Measurements from ENCODE around the gene PAQR4.
"Not testable (repeated sequence)": the region's sequence is repeated elsewhere in the genome, so short reads cannot be mapped to it uniquely, and the experiment has no call there.

Gene PAQR4

DNA sequence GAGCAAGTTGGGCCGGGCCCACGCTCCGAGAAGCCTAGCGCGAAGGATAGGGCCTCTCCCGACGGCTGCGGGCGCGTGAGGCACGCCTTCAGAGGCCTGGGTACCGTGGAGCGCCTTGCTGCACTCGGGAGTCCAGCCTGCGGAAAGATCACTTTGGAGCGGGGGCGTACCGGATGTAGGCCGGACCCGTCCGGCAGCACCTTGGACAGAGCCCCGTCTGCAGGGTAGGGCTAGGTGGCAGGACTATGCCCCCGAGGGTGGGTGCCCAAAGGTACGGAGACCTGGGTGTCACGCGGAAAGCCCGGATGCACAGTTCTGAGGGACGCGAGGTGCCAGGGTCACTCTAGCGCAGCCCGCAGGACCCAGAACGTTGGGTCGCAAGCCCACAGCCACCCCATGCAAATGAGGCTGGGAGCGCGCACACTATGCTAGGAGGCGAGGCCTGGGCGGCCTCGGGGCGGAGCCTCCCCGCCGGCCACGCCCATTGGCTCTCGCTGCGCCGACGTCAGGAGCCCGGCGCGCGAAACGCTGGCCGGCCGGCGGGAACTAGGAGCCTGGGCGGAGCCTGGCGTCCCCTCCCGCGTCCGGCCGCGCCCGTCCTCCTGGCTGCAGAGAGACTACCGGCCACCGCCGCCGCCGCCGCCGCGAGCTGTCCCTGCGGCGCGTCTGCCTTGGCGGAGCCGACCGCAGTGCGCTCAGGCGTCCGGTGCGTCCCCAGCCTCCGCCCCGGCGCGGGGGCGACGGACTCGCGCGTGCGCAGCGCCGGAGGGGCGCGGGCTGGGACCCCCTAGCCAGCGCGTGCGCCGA lies at the start of gene PAQR4:
PAQR4 (plus strand) TSS at position 611 of the 807 bp plus-strand sequence. CDS start 327 bp downstream, outside the sequence.
- DNase-seq, result peak; percentile 81

DNA sequence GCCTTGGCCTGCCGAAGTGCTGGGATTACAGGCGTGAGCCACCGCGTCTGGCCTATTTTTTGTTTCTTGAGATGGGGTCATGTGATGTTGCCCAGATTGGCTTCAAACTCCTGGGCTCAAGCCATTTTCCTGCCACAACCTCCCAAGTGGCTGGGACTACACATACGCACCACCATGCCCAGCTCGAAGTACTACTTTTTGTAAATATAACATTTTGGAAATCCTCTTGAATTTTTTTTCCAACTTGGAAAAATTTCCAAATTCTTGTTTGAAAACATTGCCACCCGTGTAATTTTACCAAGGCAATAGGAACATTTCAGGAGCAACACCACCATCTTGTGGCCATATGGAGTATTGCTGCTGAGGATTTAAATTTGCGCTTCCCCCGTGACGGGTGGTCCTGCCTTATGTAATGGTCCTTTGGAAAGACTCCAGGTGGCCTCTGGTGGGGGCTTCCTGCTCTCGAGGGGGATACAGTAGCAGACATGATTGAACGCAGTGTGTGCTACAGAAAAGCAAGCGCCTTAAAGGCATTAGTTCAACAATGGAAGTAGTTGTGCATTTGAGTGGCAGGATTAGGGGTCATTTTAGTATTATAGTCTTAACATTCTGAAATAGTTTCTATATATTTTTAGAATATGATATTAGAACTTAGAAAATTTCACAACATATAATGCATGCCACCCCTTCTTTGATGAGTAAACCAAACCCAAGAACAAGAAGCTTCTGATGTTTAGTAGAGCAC lies 49.5 kb upstream of the PAQR4 start:
- DNase-seq, result peak; percentile 66

- DNase-seq, result no peak
These were observed 45.7 kb upstream of the PAQR4 start for GRCh38 chr16:2923481-2923880.

DNA sequence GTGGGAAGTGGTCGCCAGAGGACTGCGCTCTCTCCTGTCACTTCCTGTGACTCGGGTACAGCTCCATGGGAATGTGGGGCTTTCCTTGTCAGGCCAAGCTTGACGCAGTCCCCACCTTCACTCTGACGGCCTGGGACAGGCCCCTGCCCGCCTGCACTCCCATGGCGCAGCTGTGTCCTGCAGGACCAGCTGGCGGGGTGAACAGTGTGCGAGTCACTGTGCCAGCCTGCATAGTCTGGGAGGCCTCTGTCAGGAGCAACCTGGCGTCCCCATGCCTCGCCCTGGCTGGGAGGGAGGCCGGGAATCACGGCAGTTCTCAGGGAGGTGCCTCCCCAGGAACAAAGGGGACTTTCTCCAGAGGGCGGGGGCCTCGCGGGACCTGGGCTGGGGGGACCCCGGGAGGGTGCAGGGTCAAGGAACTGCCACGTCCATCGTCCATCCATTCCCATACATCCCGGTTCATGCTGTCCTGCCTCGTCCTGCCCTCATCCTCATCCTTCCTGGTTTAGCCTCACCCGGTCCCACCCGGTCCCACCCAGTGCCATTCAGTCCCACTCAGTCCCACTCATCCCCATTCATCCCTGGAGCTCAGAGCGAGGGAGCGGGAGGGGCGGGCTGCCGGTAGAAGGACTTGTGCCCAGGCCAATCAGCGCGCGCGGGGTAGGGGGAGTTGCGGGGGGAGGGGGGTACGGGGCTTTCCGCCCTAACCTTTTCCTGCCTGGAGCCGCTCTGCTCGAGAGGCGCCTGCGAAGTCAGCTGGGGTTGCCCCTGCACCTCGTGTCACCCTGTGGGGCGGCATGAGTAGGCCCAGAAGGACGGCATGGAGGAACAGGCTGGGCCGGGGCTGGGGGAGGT lies 44.0 kb upstream of the PAQR4 start:
- no peak for DNase-seq

DNA sequence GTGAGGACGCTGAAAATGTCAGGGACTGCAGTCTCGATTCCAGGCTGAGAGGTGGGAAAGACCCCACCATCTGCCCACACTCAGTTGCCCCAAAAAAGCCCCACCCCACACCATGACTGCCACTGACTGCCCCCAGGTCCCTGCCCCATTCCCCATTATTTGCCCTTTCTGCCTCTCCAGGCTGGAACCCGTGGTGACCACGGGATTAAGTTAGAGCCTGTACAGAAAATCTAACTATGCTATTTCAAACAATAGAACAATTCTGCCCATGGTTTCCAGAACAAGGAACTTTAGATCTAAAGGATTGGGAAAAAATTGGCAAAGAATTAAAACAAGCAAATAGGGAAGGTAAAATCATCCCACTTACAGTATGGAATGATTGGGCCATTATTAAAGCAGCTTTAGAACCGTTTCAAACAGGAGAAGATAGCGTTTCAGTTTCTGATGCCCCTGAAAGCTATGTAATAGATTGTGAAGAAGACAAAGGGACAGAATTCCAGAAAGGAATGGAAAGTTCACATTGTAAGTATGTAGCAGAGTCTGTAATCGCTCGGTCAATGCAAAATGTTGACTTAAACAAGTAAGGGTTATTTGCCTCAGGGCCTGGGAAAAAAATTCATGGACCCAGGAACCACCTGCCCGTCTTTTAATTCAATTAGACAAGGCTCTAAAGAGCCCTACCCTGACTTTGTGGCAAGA lies 43.0 kb upstream of the PAQR4 start:
- no peak for DNase-seq

- no peak for DNase-seq
These were observed 42.5 kb upstream of the PAQR4 start for GRCh38 chr16:2926650-2926999.

- DNase-seq, result peak; percentile 88
These were observed 42.0 kb upstream of the PAQR4 start for GRCh38 chr16:2927010-2927646.

GRCh38 chr16:2928151-2928550 lies 41.0 kb upstream of the PAQR4 start:
- not testable (repeated sequence) for DNase-seq

- DNase-seq, result no peak
These were observed 40.4 kb upstream of the PAQR4 start for GRCh38 chr16:2928796-2929195.

DNA sequence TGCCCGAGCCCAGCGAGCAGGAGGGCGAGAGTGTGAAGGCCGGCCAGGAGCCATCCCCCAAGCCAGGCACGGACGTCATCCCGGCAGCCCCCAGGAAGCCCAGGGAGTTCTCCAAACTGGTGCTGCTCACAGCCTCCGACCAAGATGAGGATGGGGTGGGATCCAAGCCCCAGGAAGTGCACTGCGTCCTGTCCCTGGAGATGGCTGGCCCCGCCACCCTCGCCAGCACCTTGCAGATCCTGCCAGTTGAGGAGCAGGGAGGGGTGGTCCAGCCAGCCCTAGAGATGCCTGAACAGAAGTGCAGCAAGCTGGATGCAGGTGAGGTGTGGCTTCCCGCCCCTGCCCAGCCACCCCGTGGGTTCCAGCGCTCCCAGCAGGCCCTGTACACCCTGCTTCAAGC lies 39.5 kb upstream of the PAQR4 start:
- DNase-seq, result no peak

DNA sequence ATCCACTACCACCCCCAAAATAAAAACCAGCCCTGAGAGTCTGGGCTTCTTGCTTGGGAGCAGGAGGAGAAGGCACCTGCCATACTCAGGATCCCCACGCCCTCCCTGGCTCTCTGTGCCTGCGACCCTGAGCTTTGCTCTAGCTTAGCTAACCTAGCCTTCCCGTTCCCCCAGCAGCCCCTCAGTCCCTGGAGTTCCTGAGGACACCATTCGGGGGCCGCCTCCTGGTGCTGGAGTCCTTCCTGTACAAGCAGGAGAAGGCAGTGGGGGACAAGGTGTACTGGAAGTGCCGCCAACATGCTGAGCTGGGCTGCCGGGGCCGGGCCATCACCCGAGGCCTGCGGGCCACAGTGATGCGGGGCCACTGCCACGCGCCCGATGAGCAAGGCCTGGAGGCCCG lies 38.9 kb upstream of the PAQR4 start:
- no peak for DNase-seq

DNA sequence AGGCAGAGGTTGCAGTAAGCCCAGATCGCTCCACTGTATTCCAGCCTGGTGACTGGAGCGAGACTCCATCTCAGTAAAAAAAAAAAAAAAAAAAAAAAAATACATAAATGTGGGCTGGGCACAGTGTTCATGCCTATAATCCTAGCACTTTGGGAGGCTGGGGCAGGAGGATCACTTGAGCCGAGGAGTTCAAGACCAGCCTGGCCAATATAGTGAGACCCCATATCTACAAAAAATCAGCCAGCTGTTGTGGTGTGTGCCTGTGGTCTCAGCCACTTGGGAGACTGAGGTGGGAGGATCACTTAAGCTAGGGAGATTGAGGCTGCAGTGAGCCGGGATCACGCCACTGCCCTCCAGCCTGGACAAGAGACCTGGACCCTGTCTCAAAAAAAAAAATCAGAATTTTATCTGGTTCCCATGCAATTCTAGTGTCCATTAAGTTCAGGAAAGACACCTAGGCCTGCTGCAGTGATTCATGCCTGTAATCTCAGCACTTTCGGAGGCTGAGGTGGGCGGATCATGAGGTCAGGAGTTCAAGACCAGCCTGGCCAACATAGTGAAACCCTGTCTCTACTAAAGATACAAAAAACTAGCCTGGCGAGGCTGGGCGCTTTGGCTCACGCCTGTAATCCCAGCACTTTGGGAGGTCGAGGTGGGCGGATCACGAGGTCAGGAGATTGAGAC lies 37.8 kb upstream of the PAQR4 start:
- not testable (repeated sequence) for DNase-seq

- DNase-seq, result no peak
These were observed 36.0 kb upstream of the PAQR4 start for GRCh38 chr16:2933136-2933535.

GRCh38 chr16:2933701-2934100 lies 35.4 kb upstream of the PAQR4 start:
- no peak for DNase-seq

- no peak for DNase-seq
These were observed 34.7 kb upstream of the PAQR4 start for GRCh38 chr16:2934450-2934849.

GRCh38 chr16:2936436-2937011 lies 32.6 kb upstream of the PAQR4 start:
- no peak for DNase-seq

DNA sequence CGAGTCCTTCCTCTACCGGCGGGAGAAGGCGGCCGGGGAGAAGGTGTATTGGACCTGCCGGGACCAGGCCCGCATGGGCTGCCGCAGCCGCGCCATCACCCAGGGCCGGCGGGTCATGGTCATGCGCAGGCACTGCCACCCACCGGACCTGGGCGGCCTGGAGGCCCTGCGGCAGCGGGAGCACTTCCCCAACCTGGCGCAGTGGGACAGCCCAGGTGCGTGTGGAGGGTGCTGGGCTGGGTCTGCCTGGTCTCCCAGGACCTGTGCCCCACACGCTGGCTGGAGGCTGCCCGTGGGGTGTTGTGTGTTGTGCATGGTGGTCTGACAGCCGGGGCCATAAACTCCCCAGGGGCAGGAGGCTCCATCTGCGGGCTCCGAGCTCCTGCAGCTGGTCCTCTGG lies 32.0 kb upstream of the PAQR4 start:
- no peak for DNase-seq

DNA sequence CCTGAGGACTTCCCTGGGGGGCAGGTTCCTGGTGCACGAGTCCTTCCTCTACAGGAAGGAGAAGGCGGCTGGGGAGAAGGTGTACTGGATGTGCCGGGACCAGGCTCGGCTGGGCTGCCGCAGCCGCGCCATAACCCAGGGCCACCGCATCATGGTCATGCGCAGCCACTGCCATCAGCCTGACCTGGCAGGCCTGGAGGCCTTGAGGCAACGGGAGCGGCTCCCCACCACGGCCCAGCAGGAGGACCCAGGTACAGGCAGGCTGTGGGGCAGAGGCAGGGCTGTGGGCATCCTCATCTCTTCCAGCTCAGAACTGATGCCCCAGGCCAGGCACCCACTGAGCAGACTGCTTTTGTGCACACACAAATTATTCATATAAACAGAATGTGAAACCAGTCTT lies 30.9 kb upstream of the PAQR4 start:
- DNase-seq, result no peak

- no peak for DNase-seq
These were observed 29.2 kb upstream of the PAQR4 start for GRCh38 chr16:2939968-2940367.

DNA sequence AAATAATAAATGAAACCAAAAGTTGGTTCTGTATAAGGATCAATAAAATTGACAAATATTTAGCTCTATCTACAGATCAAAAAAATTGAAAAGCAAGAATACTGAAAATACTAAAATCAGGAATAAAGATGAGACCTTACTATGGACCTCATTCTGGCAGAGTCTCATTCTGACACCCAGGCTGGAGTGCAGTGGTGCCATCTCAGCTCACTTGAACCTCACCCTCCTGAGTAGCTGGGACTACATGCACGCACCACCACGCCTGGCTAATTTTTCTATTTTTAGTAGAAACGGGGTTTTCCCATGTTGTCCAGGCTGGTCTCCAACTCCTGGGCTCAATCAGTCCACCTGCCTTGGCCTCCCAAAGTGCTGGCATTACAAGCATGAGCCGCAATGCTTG lies 27.1 kb upstream of the PAQR4 start:
- DNase-seq, result no peak

- not testable (repeated sequence) for DNase-seq
These were observed 25.4 kb upstream of the PAQR4 start for GRCh38 chr16:2943716-2944115.
